Keratinocyte (primary cell): ENCODE measurements around the gene FOXK2. TPM values are rescaled to one million over a fixed set of nuclear protein-coding genes. Genes with fewer than 3 reads are reported as not detected.

Experiments used
- DNase-seq: peaks from one replicate; pipeline ENCODE4 v3.0.0-alpha.2; 2011; ENCODE audit warnings: low read depth, missing footprints, low spot score
- FAIRE-seq: peaks from 2 replicates; lab custom pipeline; 2011; peaks lifted over from hg19 to GRCh38; lab: Jason Lieb, UNC
- H2AFZ ChIP-seq: 2 replicates; pipeline ENCODE4 v1.6.0; 2012; ENCODE audit warnings: low read length, control low read depth, inconsistent platforms; ENCODE audit not compliant: control insufficient read depth
- H3K27ac ChIP-seq: 2 replicates; pipeline ENCODE4 v1.5.1; 2011; ENCODE audit warnings: low read length; ENCODE audit not compliant: control insufficient read depth, insufficient read depth
- H3K27me3 ChIP-seq: 3 replicates; pipeline ENCODE4 v1.6.0; 2011; ENCODE audit warnings: low read length; ENCODE audit not compliant: control insufficient read depth, insufficient read depth; ENCODE audit errors: extremely low read depth
- H3K36me3 ChIP-seq, 2 experiments: 2 replicates in 1 of 2; 3 replicates in 1 of 2; pipeline ENCODE4 v1.5.1; 2011; ENCODE audit warnings: low read length in 2 of 2, mild to moderate bottlenecking in 1 of 2; ENCODE audit not compliant: control insufficient read depth in 2 of 2, insufficient read depth in 2 of 2; ENCODE audit errors: extremely low read depth in 1 of 2
- H3K4me1 ChIP-seq: 3 replicates; pipeline ENCODE4 v1.5.1; 2011; ENCODE audit warnings: low read length; ENCODE audit not compliant: control insufficient read depth, insufficient read depth; ENCODE audit errors: extremely low read depth
- H3K4me2 ChIP-seq: 3 replicates; pipeline ENCODE4 v1.6.0; 2011; ENCODE audit warnings: low read depth, low read length; ENCODE audit not compliant: control insufficient read depth, insufficient read depth; ENCODE audit errors: extremely low read depth
- H3K4me3 ChIP-seq, 3 experiments: fragments of 200-600 bp in 1 of 3; sonication (generic) in 1 of 3; 2 replicates in 2 of 3; 3 replicates in 1 of 3; pipeline ENCODE4 v1.5.1; 2011 to 2016; ENCODE audit warnings: low read length in 3 of 3, mild to moderate bottlenecking in 3 of 3, control low read depth in 2 of 3, inconsistent platforms in 1 of 3, low read depth in 1 of 3, mixed read lengths in 1 of 3, mixed run types in 1 of 3, moderate library complexity in 1 of 3; ENCODE audit not compliant: control insufficient read depth in 2 of 3, insufficient read depth in 2 of 3; ENCODE audit errors: extremely low read depth in 1 of 3
- H3K79me2 ChIP-seq: 2 replicates; pipeline ENCODE4 v1.6.0; 2012; ENCODE audit warnings: low read length; ENCODE audit not compliant: control insufficient read depth, insufficient read depth
- H3K9ac ChIP-seq: 3 replicates; pipeline ENCODE4 v1.6.0; 2011; ENCODE audit warnings: low read length; ENCODE audit not compliant: control insufficient read depth, insufficient read depth; ENCODE audit errors: extremely low read depth
- H3K9me1 ChIP-seq: 3 replicates; pipeline ENCODE4 v1.6.0; 2011; ENCODE audit warnings: low read length; ENCODE audit not compliant: control insufficient read depth, insufficient read depth; ENCODE audit errors: extremely low read depth
- H3K9me3 ChIP-seq: 2 replicates; pipeline ENCODE4 v1.5.1; 2012; ENCODE audit warnings: low read depth, low read length; ENCODE audit not compliant: control insufficient read depth
- H4K20me1 ChIP-seq: 3 replicates; pipeline ENCODE4 v1.6.0; 2011; ENCODE audit warnings: low read length; ENCODE audit not compliant: control insufficient read depth, insufficient read depth; ENCODE audit errors: extremely low read depth
- EZH2 ChIP-seq: IDR thresholded peaks from one replicate; pipeline ENCODE4 v1.6.1; 2012; ENCODE audit warnings: inconsistent platforms, mild to moderate bottlenecking, low read length, moderate library complexity
- dilution Hi-C: fragments of 300-500 bp; cut with MboI; formaldehyde crosslinking; loops from one replicate; pipeline ENCODE4 v1.7.0; 2020; ENCODE audit warnings: low sequenced_read_pairs; ENCODE audit not compliant: extremely low pct_ligation_motif_present
- polyA plus RNA-seq, 5 experiments: library from polyadenylated mRNA; depleted of rRNA in 3 of 5; stranded (reverse) in 3 of 5; stranded (forward) in 1 of 5; unstranded in 1 of 5; fragments of >200 nt; gene quantifications; 1 replicate in 1 of 5; 2 replicates in 3 of 5; 3 replicates in 1 of 5; pipeline versions ENCODE4 v1.2.1 to v1.2.3, GENCODE V29; 2011 to 2012; ENCODE audit warnings: missing spikeins in 2 of 5, low read depth in 1 of 5, low replicate concordance in 1 of 5
- TF ChIP-seq, protein P1 (sequence below), 3 experiments: IDR thresholded peaks in 1 of 3; conservative IDR thresholded peaks in 1 of 3; optimal IDR thresholded peaks in 1 of 3; 2 replicates in 2 of 3; 3 replicates in 1 of 3; pipeline versions ENCODE3 to v1.5.1; 2011; ENCODE audit warnings: low read length in 3 of 3, mild to moderate bottlenecking in 3 of 3, moderate library complexity in 2 of 3, control low read depth in 1 of 3, inconsistent platforms in 1 of 3; ENCODE audit not compliant: insufficient read depth in 2 of 3; ENCODE audit errors: extremely low read depth in 1 of 3

FOXK2 gene
- polyA plus RNA-seq, 1 donor (not counting 4 experiments of a cell fraction or from before 2014, with no cell fraction given) = 43.9 TPM

DNA sequence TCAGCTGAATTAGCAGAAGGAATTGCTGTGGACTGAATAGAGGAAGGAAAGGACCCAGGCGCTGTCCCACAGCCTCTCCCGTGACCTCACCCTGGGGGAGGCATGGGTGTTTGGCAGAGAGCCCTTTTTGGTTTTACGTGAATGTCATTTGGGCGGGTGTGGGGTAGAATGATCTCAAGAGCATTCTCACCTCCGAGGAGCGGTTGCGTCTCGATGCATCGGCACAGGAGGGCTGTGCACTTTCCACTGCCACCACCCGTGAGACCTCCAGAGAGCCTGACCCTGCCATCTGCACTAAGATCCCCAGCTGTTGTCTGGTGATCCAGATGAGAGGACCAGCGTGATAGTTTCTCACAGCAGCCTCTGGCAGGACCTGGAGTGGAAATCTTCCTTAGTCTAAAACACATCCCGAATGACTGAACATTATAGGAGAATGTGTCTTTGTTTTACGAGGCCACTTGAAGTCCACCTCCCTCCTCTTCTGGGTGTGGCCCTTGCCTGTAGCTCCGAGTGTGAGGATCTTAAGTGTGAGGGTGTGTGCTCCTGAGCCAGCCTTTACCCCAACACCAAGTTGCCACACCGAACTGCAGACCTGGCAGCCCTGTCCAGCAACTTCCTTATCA lies 29.3 kb downstream of the FOXK2 start:
- Histone ChIP-seq H4K20me1 (peaks cover 67% of the 10 kb centered on the region), H3K27me3 (no peaks in the 10 kb centered on the region), H3K36me3 (peaks cover 3 to 6% of the 10 kb centered on the region in 2 experiments), H3K4me2 (peak overlapping the region; percentile 17), H3K4me3 (no peak overlapping the region), H3K79me2 (peaks cover 97% of the 10 kb centered on the region), H2AFZ (no peak overlapping the region), H3K4me1 (peaks cover 25% of the 10 kb centered on the region), H3K9me1 (peaks cover 6% of the 10 kb centered on the region), H3K9me3 (no peaks in the 10 kb centered on the region), H3K9ac (peak overlapping the region; percentile 40), H3K27ac (peak overlapping the region; percentile 48)
- FAIRE-seq (no peak), DNase-seq (no peak)
- dilution Hi-C loops = no loop called here
- no peak for TF ChIP-seq EZH2
- TF ChIP-seq, protein P1, sequence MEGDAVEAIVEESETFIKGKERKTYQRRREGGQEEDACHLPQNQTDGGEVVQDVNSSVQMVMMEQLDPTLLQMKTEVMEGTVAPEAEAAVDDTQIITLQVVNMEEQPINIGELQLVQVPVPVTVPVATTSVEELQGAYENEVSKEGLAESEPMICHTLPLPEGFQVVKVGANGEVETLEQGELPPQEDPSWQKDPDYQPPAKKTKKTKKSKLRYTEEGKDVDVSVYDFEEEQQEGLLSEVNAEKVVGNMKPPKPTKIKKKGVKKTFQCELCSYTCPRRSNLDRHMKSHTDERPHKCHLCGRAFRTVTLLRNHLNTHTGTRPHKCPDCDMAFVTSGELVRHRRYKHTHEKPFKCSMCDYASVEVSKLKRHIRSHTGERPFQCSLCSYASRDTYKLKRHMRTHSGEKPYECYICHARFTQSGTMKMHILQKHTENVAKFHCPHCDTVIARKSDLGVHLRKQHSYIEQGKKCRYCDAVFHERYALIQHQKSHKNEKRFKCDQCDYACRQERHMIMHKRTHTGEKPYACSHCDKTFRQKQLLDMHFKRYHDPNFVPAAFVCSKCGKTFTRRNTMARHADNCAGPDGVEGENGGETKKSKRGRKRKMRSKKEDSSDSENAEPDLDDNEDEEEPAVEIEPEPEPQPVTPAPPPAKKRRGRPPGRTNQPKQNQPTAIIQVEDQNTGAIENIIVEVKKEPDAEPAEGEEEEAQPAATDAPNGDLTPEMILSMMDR (optimal IDR thresholded peaks at IDR 0.05 in 1 of 3, IDR thresholded peaks at IDR 0.05 in 1 of 3, conservative IDR thresholded peaks at IDR 0.05 in 1 of 3; ENCODE audit: extremely low read depth in 1 of 3, insufficient read depth in 2 of 3, low read length in 3 of 3) = no peak

DNA sequence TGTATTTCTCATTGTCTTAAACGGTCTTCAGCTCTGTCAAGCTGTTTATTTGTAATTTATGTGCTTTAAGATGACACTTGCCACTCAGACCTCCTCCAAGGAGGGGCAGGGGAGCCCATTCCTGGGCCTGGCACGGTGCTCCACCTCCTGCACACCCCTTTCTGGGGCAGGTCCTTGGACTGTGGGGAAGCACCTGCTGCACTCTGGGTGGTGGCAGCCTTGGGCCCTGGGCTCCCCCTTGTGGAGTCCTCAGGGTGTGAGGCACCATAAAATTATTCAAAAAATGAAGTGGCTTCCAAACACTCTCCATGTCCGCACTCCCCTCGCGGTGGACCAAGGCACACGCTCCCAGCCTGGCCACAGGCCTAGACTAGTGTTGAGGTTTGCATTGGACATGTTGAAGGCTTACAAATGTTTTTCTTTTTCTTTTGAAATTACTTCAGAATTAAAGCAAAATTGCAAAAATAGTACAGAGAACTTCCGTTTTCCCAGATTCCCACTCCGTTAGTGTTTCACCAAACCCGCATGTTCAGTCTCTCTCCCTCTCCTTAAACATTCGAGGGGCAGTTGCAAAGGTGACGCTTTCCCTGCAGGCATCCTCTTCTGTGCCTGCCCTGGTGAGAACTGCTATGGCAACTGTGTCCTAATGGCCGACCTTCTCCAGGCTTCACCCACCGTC lies 32.4 kb downstream of the FOXK2 start:
- H3K4me2 ChIP-seq = peak overlapping the region; percentile 31

More for the DNA sequence above, 32.4 kb downstream of the FOXK2 start:
- Histone ChIP-seq H3K79me2 (peaks cover 96% of the 10 kb centered on the region), H4K20me1 (peaks cover 66% of the 10 kb centered on the region), H3K4me1 (peaks cover 25% of the 10 kb centered on the region), H2AFZ (no peak overlapping the region), H3K27ac (peak overlapping the region; percentile 5), H3K4me3 (no peak overlapping the region), H3K9me1 (peaks cover 6% of the 10 kb centered on the region), H3K9me3 (no peaks in the 10 kb centered on the region), H3K27me3 (no peaks in the 10 kb centered on the region), H3K36me3 (peaks cover 2 to 6% of the 10 kb centered on the region in 2 experiments), H3K9ac (peak overlapping the region; percentile 26)
- no peak for DNase-seq
- TF ChIP-seq, protein P1 (optimal IDR thresholded peaks at IDR 0.05 in 1 of 3, IDR thresholded peaks at IDR 0.05 in 1 of 3, conservative IDR thresholded peaks at IDR 0.05 in 1 of 3; ENCODE audit: extremely low read depth in 1 of 3, insufficient read depth in 2 of 3, low read length in 3 of 3) = peak; percentile 79 to 80 (median 79)
- TF ChIP-seq EZH2 = no peak
- dilution Hi-C loops = no loop called here
- FAIRE-seq = no peak
